CD14-positive monocyte (primary cell): ENCODE results near the gene CST8. TPM values are rescaled to one million over a fixed set of nuclear protein-coding genes. Genes with fewer than 3 reads are reported as not detected.
"Not testable (repeated sequence)": the region's sequence is repeated elsewhere in the genome, so short reads cannot be mapped to it uniquely, and the experiment has no call there.

Source experiments
- DNase-seq, 3 donors: peaks; one replicate each; pipeline ENCODE4 v3.0.0-alpha.2; 2011 to 2022
- H2AFZ ChIP-seq: 2 replicates; pipeline ENCODE4 v1.6.0; 2012; ENCODE audit warnings: mild to moderate bottlenecking, low read depth, low read length, inconsistent platforms; ENCODE audit not compliant: insufficient read depth, poor library complexity, severe bottlenecking
- H3K27ac ChIP-seq, 2 donors: 1 replicate in 1 of 2; 2 replicates in 1 of 2; pipeline ENCODE4 v1.5.1; 2012 to 2013; ENCODE audit warnings: low read length in 2 of 2, control low read depth in 1 of 2, inconsistent platforms in 1 of 2, low read depth in 1 of 2, mild to moderate bottlenecking in 1 of 2
- H3K27me3 ChIP-seq, 2 donors: one replicate each; pipeline versions ENCODE4 v1.6.0 to v1.6.1; 2011 to 2013; ENCODE audit warnings: low read length in 2 of 2; ENCODE audit not compliant: control insufficient read depth in 2 of 2, insufficient read depth in 2 of 2
- H3K36me3 ChIP-seq, 2 donors: replicated peaks in 1 of 2; 1 replicate in 1 of 2; 2 replicates in 1 of 2; pipeline versions ENCODE4 v1.5.1 to v1.6.1; 2012 to 2013; ENCODE audit warnings: low read length in 2 of 2, control low read depth in 1 of 2, inconsistent platforms in 1 of 2, mild to moderate bottlenecking in 1 of 2; ENCODE audit not compliant: insufficient read depth in 2 of 2, control insufficient read depth in 1 of 2
- H3K4me1 ChIP-seq, 2 donors: 1 replicate in 1 of 2; 2 replicates in 1 of 2; pipeline versions ENCODE4 v1.5.1 to v1.6.1; 2012 to 2013; ENCODE audit warnings: low read length in 2 of 2, control low read depth in 1 of 2, inconsistent platforms in 1 of 2, mild to moderate bottlenecking in 1 of 2, moderate library complexity in 1 of 2; ENCODE audit not compliant: insufficient read depth in 2 of 2, control insufficient read depth in 1 of 2
- H3K4me2 ChIP-seq: replicated peaks from 2 replicates; pipeline ENCODE3; 2012; ENCODE audit warnings: low read length, moderate library complexity, mild to moderate bottlenecking; ENCODE audit not compliant: poor library complexity, severe bottlenecking; ENCODE audit errors: extremely low read depth
- H3K4me3 ChIP-seq, 3 experiments: fragments of 200-600 bp in 1 of 3; sonication (generic) in 1 of 3; replicated peaks in 1 of 3; 1 replicate in 2 of 3; 2 replicates in 1 of 3; pipeline ENCODE4 v1.5.1; 2011 to 2013; ENCODE audit warnings: low read length in 3 of 3, mild to moderate bottlenecking in 3 of 3, control low read depth in 2 of 3, low read depth in 2 of 3, inconsistent platforms in 1 of 3, moderate library complexity in 1 of 3
- H3K79me2 ChIP-seq: 2 replicates; pipeline ENCODE4 v1.6.0; 2012; ENCODE audit warnings: mild to moderate bottlenecking, control low read depth, inconsistent platforms, low read length, moderate library complexity; ENCODE audit not compliant: insufficient read depth
- H3K9ac ChIP-seq: 2 replicates; pipeline ENCODE4 v1.6.0; 2017; ENCODE audit warnings: low read length, mild to moderate bottlenecking; ENCODE audit not compliant: insufficient read depth, poor library complexity, severe bottlenecking
- H3K9me3 ChIP-seq, 2 donors: replicated peaks in 1 of 2; 1 replicate in 1 of 2; 2 replicates in 1 of 2; pipeline versions ENCODE4 v1.5.1 to v1.6.1; 2012 to 2013; ENCODE audit warnings: low read length in 2 of 2, control low read depth in 1 of 2; ENCODE audit not compliant: control insufficient read depth in 1 of 2, insufficient read depth in 1 of 2
- H4K20me1 ChIP-seq: 2 replicates; pipeline ENCODE4 v1.6.0; 2012; ENCODE audit warnings: mild to moderate bottlenecking, low read length, control low read depth, moderate library complexity; ENCODE audit not compliant: insufficient read depth
- H3K27ac Mint-ChIP-seq, 7 donors: one replicate each; pipeline ENCODE4 v1.8.0; 2020; ENCODE audit warnings: mild to moderate bottlenecking in 7 of 7, mixed read lengths in 7 of 7, moderate library complexity in 6 of 7, inconsistent platforms in 2 of 7
- H3K27me3 Mint-ChIP-seq, 3 donors: one replicate each; pipeline ENCODE4 v1.8.0; 2021 to 2022; ENCODE audit warnings: low read depth in 3 of 3, mild to moderate bottlenecking in 3 of 3, mixed read lengths in 3 of 3, moderate library complexity in 3 of 3, inconsistent platforms in 1 of 3
- H3K36me3 Mint-ChIP-seq, 2 donors: one replicate each; pipeline ENCODE4 v1.8.0; 2020; ENCODE audit warnings: mixed read lengths in 2 of 2, inconsistent platforms in 1 of 2, mild to moderate bottlenecking in 1 of 2
- H3K4me1 Mint-ChIP-seq: one replicate; pipeline ENCODE4 v1.8.0; 2020; ENCODE audit warnings: mild to moderate bottlenecking, mixed read lengths
- H3K4me3 Mint-ChIP-seq, 2 donors: one replicate each; pipeline ENCODE4 v1.8.0; 2020; ENCODE audit warnings: mild to moderate bottlenecking in 2 of 2, mixed read lengths in 2 of 2, moderate library complexity in 1 of 2
- H3K9me3 Mint-ChIP-seq, 7 donors: one replicate each; pipeline ENCODE4 v1.8.0; 2020 to 2022; ENCODE audit warnings: mixed read lengths in 7 of 7, mild to moderate bottlenecking in 6 of 7, moderate library complexity in 6 of 7, inconsistent platforms in 2 of 7
- CTCF ChIP-seq: fragments of 200-600 bp; IDR thresholded peaks from one replicate; pipeline ENCODE4 v1.8.0; 2022; ENCODE audit warnings: antibody characterized with exemption, mild to moderate bottlenecking
- WGBS: methylation state at CpG from one replicate; pipeline ENCODE4 v1.1.5; 2013; ENCODE audit warnings: missing lambda C conversion rate; ENCODE audit not compliant: insufficient coverage; 5-methylcytosine and 5-hydroxymethylcytosine counted together
- intact Hi-C, 2 donors: fragments of 100-400 bp; cut with micrococcal nuclease; formaldehyde crosslinking; loops; one replicate each; pipeline versions ENCODE4 v1.15.0 to v1.15.1; 2023
- polyA plus RNA-seq, 3 donors: library from polyadenylated mRNA; depleted of rRNA in 1 of 3; unstranded in 2 of 3; stranded (reverse) in 1 of 3; fragments of 300-500 nt in 2 of 3; fragments of >200 nt in 1 of 3; fragmentation: Illumina TruSeq in 2 of 3; gene quantifications; 1 replicate in 2 of 3; 2 replicates in 1 of 3; pipeline ENCODE4 v1.2.3, GENCODE V29; 2012 to 2021

Gene CST8
- polyA plus RNA-seq, 3 donors, result not detected

- WGBS, result 100% methylated on average over 2 of the region's 5 CpGs
- H3K36me3 ChIP-seq, H2AFZ ChIP-seq, H3K4me1 Mint-ChIP-seq, H3K27me3 Mint-ChIP-seq, H3K27me3 ChIP-seq, H3K36me3 Mint-ChIP-seq, H3K4me3 Mint-ChIP-seq, H3K4me3 ChIP-seq, H3K27ac Mint-ChIP-seq, H3K4me2 ChIP-seq, H3K27ac ChIP-seq, DNase-seq, H3K4me1 ChIP-seq, H3K9me3 ChIP-seq, H4K20me1 ChIP-seq, intact Hi-C loops, H3K9ac ChIP-seq, H3K79me2 ChIP-seq: not testable (repeated sequence)
- H3K9me3 Mint-ChIP-seq, result peaks cover 4 to 11% (median 8%) of the 10 kb centered on the region in 7 donors
Measured at GRCh38 chr20:23472306-23472705, 18.6 kb upstream of the CST8 start.

- DNase-seq, H3K4me1 Mint-ChIP-seq, H3K27me3 ChIP-seq, H3K4me2 ChIP-seq, H3K9ac ChIP-seq, H2AFZ ChIP-seq, H3K36me3 ChIP-seq, H3K27ac ChIP-seq, H3K36me3 Mint-ChIP-seq, H3K4me1 ChIP-seq, H4K20me1 ChIP-seq, H3K27me3 Mint-ChIP-seq, H3K9me3 Mint-ChIP-seq, H3K4me3 ChIP-seq, H3K27ac Mint-ChIP-seq, H3K79me2 ChIP-seq, H3K4me3 Mint-ChIP-seq, intact Hi-C loops, H3K9me3 ChIP-seq: not testable (repeated sequence)
- no CpG with 5 or more reads among the region's 2 CpGs for WGBS
Measured at GRCh38 chr20:23473293-23473692, 17.6 kb upstream of the CST8 start.

- Mint-ChIP-seq H3K36me3 (no peaks in the 10 kb centered on the region), H3K4me1 (no peaks in the 10 kb centered on the region), H3K9me3 (peaks cover 0 to 6% (median 0%) of the 10 kb centered on the region in 7 donors), H3K27me3 (peaks cover 0 to 1% (median 0%) of the 10 kb centered on the region in 3 donors), H3K27ac (no peak overlapping the region), H3K4me3 (no peak overlapping the region)
- Histone ChIP-seq H3K9me3 (no peaks in the 10 kb centered on the region), H3K27me3 (no peaks in the 10 kb centered on the region), H3K9ac (no peak overlapping the region), H3K4me1 (no peaks in the 10 kb centered on the region), H3K36me3 (no peaks in the 10 kb centered on the region), H3K4me3 (no peak overlapping the region), H3K4me2 (no peak overlapping the region), H3K79me2 (no peaks in the 10 kb centered on the region), H3K27ac (no peak overlapping the region), H4K20me1 (no peaks in the 10 kb centered on the region), H2AFZ (no peak overlapping the region)
- intact Hi-C loops, result no loop called here
- TF ChIP-seq CTCF, result no peak
- no peak for DNase-seq
- 76% methylated on average over 2 of the region's 5 CpGs for WGBS
Measured at GRCh38 chr20:23475395-23475794, 15.5 kb upstream of the CST8 start.
